ENCODE results near the gene SLC25A22. TPM values are rescaled to one million over a fixed set of nuclear protein-coding genes. Genes with fewer than 3 reads are reported as not detected.

The SLC25A22 gene
- total and polyA plus RNA-seq, 9 of the 15 experiments (the other 6 are each of a cell fraction or from before 2014, with no cell fraction given), result 0.41 to 55.4 (median 11.4) TPM

DNA sequence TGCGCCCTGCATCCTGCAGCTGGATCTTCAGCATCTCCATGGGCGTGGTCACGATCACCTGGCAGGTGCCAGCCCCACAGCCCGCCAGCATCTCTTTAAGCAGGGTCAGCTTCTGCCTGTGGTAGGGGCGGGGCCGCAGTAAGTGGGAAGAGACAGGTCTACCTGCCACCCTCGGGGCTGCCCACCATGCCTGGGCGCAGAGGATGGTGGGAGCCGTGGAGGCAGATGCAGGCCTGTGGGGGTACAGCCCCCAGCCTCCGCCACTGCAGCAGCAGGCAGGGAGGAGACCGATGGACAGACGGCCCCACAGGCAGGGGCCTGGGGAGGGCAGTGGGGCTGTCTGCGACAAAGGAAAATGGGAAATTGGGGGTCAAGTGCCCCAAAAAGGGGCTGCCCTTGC is 5.2 kb downstream of the SLC25A22 start:
- H3K9ac ChIP-seq (ENCODE audit: insufficient read depth in 1 of 2, low read depth in 2 of 2, low read length in 2 of 2), result no peak overlapping the region
- in situ Hi-C loops (cut with MboI) (no loop called here), intact Hi-C loops (cut with micrococcal nuclease) (loop anchor here (10.0 kb wide), 1 partner anchor 228 kb away; the partner anchor contains the start of genes LMNTD2 and RASSF7)
- H2AFZ ChIP-seq (ENCODE audit: low read depth, low read length), result no peak overlapping the region
- BruUV-seq (replicated peaks), result no TSS peak
- H3K4me2 ChIP-seq (ENCODE audit: insufficient read depth, low read length), result no peak overlapping the region
- H3K9me3 ChIP-seq (replicated peaks; ENCODE audit: control insufficient read depth, insufficient read depth, low read depth, low read length), result no peaks in the 10 kb centered on the region
- DNase-seq (ENCODE audit: extremely low read depth in 1 of 4, low spot score in 3 of 4), result no peak
- peak; percentile 3 for TF ChIP-seq RBM22 (IDR thresholded peaks at IDR 0.05; ENCODE audit: low read depth, low read length, poor library complexity, severe bottlenecking)
- no peak for TF ChIP-seq ZBTB8A (IDR thresholded peaks at IDR 0.05; ENCODE audit: partially characterized antibody)
- ChIA-PET CTCF (ENCODE audit: low intra/inter-chr PET ratio) (no interaction called here), POLR2A (interaction anchor here (0.5 to 1.3 kb wide), 6 partner anchors 9 to 54 kb away, joined by 3 to 4 read pairs (median 3); partner anchors contain the start of genes PIDD1 and TALDO1)
- H3K4me1 ChIP-seq (replicated peaks in 1 of 2; ENCODE audit: control insufficient read depth in 2 of 2, insufficient read depth in 2 of 2, low read length in 2 of 2), result peaks cover 7 to 89% of the 10 kb centered on the region in 2 experiments
- peaks cover 31% of the 10 kb centered on the region; the same call in 1 of the 3 replicates for H3K36me3 ChIP-seq (ENCODE audit: control insufficient read depth, insufficient read depth, low read length)
- no peaks in the 10 kb centered on the region for H3K27me3 ChIP-seq (ENCODE audit: control insufficient read depth in 2 of 2, insufficient read depth in 2 of 2, low read length in 2 of 2)
- H3K27ac ChIP-seq (ENCODE audit: extremely low read depth, low read depth, low read length), result no peak overlapping the region
- no peak overlapping the region for H3K4me3 ChIP-seq
- no peaks in the 10 kb centered on the region for H4K20me1 ChIP-seq (replicated peaks; ENCODE audit: control insufficient read depth, insufficient read depth, low read length)
- peaks cover 26% of the 10 kb centered on the region for H3K79me2 ChIP-seq (ENCODE audit: control insufficient read depth, insufficient read depth, low read length)
- no peak for ATAC-seq
- WGBS (ENCODE audit: insufficient coverage, low coverage, missing lambda C conversion rate), result 91% methylated on average over 10 of the region's 13 CpGs
- peaks cover 3% of the 10 kb centered on the region for H3K9me1 ChIP-seq (ENCODE audit: control insufficient read depth, insufficient read depth, low read length)
- FAIRE-seq, result no peak

DNA sequence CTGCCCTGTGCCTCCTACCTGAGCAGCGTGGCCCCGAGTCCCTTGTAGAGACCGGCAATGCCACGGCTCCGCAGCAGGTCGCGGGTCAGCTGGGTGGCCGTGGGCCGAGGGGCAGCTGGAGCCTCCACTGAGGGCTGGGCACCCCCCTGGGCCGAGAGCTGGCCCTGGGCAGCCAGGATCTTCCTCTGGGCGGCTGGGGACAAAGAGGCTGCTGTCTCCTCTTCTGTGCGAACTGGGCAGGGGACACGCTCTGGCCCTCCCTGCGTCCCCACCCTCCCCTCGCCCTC is 5.6 kb downstream of the SLC25A22 start:
- CTCF ChIA-PET (ENCODE audit: low intra/inter-chr PET ratio), result no interaction called here
- H3K9ac ChIP-seq (ENCODE audit: insufficient read depth in 1 of 2, low read depth in 2 of 2, low read length in 2 of 2), result no peak overlapping the region
- POLR2A ChIA-PET, result interaction anchor here (0.5 to 0.7 kb wide), 2 partner anchors 8 to 34 kb away, joined by 3 to 5 read pairs; no protein-coding TSS in a partner anchor
- ATAC-seq (no peak), FAIRE-seq (no peak), DNase-seq (ENCODE audit: extremely low read depth in 1 of 4, low spot score in 3 of 4) (no peak)
- peaks cover 3% of the 10 kb centered on the region for H3K9me1 ChIP-seq (ENCODE audit: control insufficient read depth, insufficient read depth, low read length)
- no peaks in the 10 kb centered on the region for H3K9me3 ChIP-seq (replicated peaks; ENCODE audit: control insufficient read depth, insufficient read depth, low read depth, low read length)
- H3K4me1 ChIP-seq (replicated peaks in 1 of 2; ENCODE audit: control insufficient read depth in 2 of 2, insufficient read depth in 2 of 2, low read length in 2 of 2), result peaks cover 7 to 89% of the 10 kb centered on the region in 2 experiments
- H3K79me2 ChIP-seq (ENCODE audit: control insufficient read depth, insufficient read depth, low read length), result peaks cover 23% of the 10 kb centered on the region
- BruUV-seq (replicated peaks), result no TSS peak
- whole genome bisulfite sequencing (ENCODE audit: insufficient coverage, low coverage, missing lambda C conversion rate), result no CpG with 5 or more reads among the region's 15 CpGs
- no peaks in the 10 kb centered on the region for H3K27me3 ChIP-seq (ENCODE audit: control insufficient read depth in 2 of 2, insufficient read depth in 2 of 2, low read length in 2 of 2)
- no peak overlapping the region for H2AFZ ChIP-seq (ENCODE audit: low read depth, low read length)
- peaks cover 31% of the 10 kb centered on the region; the same call in 1 of the 3 replicates for H3K36me3 ChIP-seq (ENCODE audit: control insufficient read depth, insufficient read depth, low read length)
- intact Hi-C loops (cut with micrococcal nuclease) (loop anchor here (10.0 kb wide), 1 partner anchor 228 kb away; the partner anchor contains the start of genes LMNTD2 and RASSF7), in situ Hi-C loops (cut with MboI) (no loop called here)
- no peaks in the 10 kb centered on the region for H4K20me1 ChIP-seq (replicated peaks; ENCODE audit: control insufficient read depth, insufficient read depth, low read length)
- H3K4me3 ChIP-seq, result no peak overlapping the region
- H3K4me2 ChIP-seq (ENCODE audit: insufficient read depth, low read length), result no peak overlapping the region
- no peak overlapping the region for H3K27ac ChIP-seq (ENCODE audit: extremely low read depth, low read depth, low read length)
- TF ChIP-seq RAD51 (IDR thresholded peaks at IDR 0.05; ENCODE audit: borderline replicate concordance, low read depth), result no peak
- TF ChIP-seq POLR2G (IDR thresholded peaks at IDR 0.05; ENCODE audit: low read depth, low read length), result peak; percentile 40; the same call in 1 of the 2 replicates

All from K562 (cell line).